CD4-positive, alpha-beta T cell treated with Interleukin-2 at 100 ng/mL for 4 hours (primary cell): ENCODE measurements around the gene LDLRAD3.

Source experiments
- DNase-seq: peaks from one replicate; pipeline ENCODE4 v3.0.0-alpha.2; 2020; ENCODE audit warnings: low spot score

Gene LDLRAD3

GRCh38 chr11:36139767-36140166 lies 195.9 kb downstream of the LDLRAD3 start:
- DNase-seq: no peak

GRCh38 chr11:36141196-36141953 lies 197.5 kb downstream of the LDLRAD3 start:
- DNase-seq: no peak

- DNase-seq: no peak
These were observed 198.1 kb downstream of the LDLRAD3 start for GRCh38 chr11:36141956-36142355.

GRCh38 chr11:36142439-36142838 lies 198.6 kb downstream of the LDLRAD3 start:
- DNase-seq: no peak

- DNase-seq: no peak
These were observed 199.0 kb downstream of the LDLRAD3 start for GRCh38 chr11:36142879-36143278.

- no peak for DNase-seq
These were observed 202.6 kb downstream of the LDLRAD3 start for GRCh38 chr11:36146437-36146836.

DNA sequence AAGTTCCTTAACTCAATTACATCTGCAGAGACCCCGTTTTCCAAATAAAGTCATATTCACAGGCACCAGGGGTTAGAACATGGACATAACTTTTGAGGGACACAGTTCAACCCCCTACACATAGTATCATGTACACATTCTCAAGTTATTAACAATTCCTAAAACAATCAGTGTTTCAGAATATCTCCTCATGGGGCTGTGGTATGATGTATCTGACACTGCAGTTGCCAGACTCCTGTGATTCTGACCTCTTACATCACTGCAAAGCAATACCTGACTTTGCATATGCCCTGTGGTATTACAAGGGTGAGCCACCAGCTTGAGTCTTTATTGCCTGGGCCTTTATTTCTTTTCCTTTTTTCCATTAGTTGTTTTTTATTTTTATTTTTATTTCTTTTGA lies 203.6 kb downstream of the LDLRAD3 start:
- no peak for DNase-seq

DNA sequence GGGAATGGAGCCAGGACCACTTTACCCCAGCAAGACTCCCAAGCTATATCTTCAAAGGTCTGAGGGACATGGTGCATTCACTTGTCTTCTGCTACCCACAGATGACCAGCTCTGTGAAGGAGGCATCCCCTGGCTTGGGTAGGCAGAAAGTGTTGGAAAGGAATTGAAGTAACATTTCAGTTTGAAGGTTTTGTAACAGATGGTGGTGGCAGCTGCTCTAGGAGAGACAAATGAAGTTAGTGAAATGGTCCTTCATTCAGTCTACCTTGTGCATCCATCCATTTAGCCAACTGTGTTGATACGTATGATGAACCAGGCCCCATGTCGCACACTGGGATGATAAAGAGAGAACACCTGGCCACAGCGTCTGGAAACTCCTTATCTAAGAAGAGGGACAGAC lies 204.8 kb downstream of the LDLRAD3 start:
- DNase-seq: no peak

DNA sequence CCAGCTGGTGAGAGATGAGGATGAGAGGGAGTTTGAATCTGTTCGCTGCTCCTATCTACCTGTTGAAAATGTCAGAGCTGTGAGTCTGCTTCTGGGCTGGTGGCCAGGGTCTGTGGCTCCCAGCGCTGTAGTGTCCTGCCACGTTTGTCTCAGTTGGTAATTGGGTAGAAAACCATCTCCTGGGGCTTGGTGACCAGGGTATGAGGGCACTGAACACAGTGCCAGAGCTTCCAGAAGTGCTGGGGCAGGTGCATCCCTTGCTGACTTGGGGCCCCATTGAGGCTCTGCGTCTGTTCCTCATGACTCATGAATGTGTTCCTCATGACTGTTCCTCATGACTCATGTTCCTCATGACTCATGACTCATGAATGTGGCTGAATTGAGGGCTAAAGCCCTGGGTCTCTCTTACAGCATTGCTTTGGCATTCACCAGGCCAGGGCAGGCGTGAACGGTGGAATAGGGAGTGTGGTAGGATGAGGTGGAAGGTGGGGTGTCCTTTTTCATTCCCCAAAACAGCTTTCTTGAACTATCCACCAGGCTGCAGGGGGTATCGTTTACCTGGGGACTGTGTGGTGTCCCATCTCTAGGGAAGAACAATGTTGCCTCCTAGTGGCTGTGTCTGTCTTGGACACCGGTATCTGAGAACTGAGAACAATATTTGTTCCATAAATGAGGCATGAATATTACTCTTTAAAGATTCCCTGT lies 205.8 kb downstream of the LDLRAD3 start:
- DNase-seq: no peak

DNA sequence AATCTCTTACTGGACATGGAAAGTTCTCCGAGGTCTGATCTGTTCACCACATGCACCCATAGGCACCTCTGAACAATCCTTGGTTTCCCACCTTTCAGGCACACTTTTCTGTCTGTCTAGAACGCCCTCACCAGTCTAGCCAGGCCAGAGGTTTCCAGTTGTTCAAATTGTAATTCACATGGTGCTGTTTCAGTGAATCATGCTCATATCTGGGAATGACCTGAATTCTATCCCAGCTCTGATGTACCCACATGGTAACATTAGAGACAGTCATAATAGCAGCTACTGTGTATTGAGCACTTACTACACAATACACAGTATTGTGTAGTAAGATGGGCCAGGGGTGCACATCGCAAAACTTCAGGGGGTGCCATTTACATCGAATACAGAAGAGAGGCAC lies 207.1 kb downstream of the LDLRAD3 start:
- no peak for DNase-seq

DNA sequence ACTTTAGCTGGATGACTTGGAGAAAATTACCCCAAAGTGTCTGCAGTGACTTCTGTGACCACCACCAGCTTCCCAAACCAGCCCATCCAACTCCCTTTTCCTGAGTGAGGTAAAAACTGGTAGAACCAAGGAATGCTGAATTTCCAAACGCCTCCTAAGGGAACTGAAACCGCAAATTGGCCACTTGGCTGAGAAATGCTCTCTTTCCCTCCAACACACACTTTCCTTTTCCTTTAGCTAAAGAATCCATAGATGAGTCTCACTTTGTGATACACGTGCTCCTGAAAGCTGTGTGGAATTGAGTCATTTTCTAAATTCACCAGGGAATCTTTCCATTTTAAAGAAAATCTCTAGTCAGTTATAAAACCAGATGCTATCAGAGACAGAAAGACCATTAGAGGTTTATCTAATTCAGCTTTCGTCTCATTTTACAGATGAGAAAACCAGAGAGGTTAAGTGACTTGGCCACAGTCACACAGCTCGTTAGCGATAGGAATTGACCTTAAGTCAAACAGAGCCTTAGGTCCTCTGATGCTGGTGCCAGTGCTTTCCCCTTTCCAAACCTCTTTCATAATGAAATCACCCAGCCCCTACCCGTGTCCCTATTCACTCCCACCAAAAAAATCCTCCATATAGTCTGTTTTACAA lies 208.2 kb downstream of the LDLRAD3 start:
- DNase-seq: no peak

- no peak for DNase-seq
These were observed 209.7 kb downstream of the LDLRAD3 start for GRCh38 chr11:36153551-36153950.

DNA sequence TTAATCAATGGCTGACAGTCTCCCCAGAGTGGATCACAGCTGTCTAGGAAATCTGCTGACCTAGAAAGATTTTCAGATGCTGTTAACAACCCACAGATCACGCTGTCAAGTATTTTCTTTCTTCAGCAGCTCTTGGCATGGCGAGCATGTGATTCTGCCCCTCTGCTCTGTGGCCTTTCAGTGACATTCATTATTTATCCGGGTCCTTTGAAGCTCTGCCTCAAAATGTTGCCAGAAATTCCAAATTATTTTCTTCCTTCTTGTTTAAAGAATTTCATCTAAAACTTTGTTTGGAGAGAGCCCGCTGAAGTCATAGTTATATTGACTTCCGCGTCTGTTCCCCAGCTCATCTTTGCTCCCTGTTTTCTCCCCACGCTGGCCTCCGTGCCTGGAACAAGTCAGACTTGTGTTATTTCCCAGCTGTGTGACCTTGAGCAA lies 211.3 kb downstream of the LDLRAD3 start:
- DNase-seq: no peak

- DNase-seq: no peak
These were observed 211.9 kb downstream of the LDLRAD3 start for GRCh38 chr11:36155770-36156160.

GRCh38 chr11:36156161-36156816 lies 212.4 kb downstream of the LDLRAD3 start:
- DNase-seq: no peak

- DNase-seq: no peak
These were observed 213.1 kb downstream of the LDLRAD3 start for GRCh38 chr11:36156817-36157519.

- DNase-seq: no peak
These were observed 216.2 kb downstream of the LDLRAD3 start for GRCh38 chr11:36160091-36160490.

DNA sequence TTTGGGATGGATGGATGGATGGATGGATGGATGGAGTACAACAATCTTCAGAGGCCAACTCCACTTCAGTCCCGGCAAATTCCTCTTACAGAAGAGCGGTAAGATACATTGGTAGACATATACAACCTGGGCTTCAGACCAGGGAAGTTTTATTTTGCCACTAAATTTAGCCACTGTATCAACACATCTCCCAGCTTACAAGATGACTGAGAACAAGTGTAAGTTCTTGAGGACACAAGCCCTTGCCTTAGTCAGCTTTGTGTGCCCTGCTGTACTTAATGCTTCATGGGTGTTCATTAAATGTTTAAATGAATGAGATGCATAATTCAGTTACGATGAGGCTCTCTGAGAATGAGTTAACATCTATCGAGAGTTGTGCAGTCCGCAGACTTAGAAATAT lies 217.7 kb downstream of the LDLRAD3 start:
- DNase-seq: no peak

DNA sequence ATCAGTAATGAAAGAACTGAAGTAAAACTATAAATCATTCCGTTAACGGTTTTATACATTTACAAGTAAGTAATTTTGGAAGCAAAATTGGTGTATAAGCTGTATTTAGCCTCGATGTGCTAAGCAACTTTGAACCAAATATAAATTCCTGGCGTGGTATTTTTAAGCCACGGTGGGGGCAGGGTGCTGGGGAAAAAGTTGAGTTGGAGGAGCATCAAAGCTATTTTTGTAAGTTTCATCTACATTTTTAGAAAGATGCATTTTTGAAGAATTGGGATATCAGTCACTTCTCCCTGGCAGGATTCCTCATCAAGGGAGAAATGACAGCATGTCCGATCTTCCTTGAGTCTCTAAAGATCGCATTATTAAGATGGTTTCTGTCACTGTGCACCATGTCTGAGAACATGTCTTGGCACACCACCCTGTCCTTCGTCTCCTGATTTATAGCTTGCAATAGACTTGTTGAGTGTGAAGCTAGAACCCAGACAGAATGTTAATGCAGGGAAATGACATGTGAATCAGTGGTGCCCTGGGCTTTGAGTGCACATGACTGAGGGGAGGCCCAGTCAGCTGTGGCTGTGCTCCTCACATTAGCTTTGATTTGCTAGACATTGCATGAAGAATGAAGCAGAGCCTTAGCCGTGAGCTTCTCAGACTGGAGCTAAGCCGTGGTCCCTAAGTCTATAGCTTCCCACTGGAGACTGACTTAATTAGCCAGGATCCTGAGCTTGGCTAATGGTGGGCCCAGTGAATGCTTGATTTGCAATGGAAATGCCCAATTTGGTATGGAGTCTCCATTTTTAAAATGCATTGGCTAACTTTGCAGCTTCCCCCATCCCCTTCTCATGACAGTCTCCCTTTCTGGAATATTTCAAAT lies 218.4 kb downstream of the LDLRAD3 start:
- DNase-seq: no peak

DNA sequence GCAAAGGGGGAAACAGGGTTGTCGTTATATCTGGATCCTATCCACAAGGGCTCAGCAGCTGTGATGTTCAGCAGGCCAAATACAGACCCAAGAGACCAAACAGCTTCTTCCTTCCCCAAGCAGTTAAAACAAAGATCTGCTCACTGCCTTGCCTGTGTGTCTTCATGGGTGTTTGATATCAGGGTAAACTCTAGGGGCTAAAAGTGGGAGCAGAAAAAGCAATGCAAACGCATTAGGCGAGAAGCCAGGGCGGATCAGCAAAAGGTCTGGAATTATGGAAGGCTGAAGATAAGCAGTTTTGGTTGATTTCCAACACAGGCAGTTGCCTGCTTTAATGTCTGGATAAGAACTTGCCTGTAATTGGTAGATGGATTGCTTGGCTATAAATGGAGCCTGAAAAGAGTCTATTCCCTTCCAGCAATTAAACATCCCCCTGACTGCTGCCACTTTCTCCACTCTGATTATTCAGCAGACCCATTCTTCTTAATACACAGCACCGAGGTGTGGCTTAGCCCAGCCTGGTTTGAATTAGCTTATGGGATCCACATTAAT lies 219.1 kb downstream of the LDLRAD3 start:
- no peak for DNase-seq
